Measurements from ENCODE around the gene ASF1B.
"Not testable (repeated sequence)": the region's sequence is repeated elsewhere in the genome, so short reads cannot be mapped to it uniquely, and the experiment has no call there.

The ASF1B gene

DNA sequence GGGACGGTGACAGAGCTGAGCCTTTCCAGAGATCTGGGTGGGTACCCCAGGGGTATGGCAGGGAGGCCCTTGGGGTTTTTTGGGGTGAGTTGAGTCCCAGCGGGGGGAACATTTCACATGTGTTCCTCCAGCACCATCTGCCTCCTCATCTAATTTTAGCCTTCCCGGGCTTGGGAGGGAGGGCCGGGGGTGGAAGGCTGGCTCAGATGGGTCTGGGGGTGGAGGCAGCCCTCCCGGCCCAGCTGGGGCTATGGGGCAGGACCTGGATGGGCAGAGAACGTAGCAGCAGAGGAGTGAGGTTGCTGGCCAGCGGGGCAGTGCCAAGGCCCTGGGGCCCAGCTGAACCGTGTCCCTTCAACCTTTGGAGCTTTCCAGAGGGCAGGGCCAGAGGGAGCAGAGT, 46.1 kb upstream of the ASF1B start:
- Histone ChIP-seq H3K9me2 (replicated peaks; ENCODE audit: insufficient read depth, low read length) (no peaks in the 10 kb centered on the region), H3K27ac (ENCODE audit: low read depth, low read length) (no peak overlapping the region), H2AFZ (ENCODE audit: low read depth, low read length, severe bottlenecking) (no peak overlapping the region), H4K20me1 (ENCODE audit: low read depth, low read length) (no peaks in the 10 kb centered on the region), H3K9me3 (ENCODE audit: insufficient read depth, low read length) (no peaks in the 10 kb centered on the region), H3K9ac (ENCODE audit: low read length) (no peak overlapping the region), H3K27me3 (ENCODE audit: low read length) (no peaks in the 10 kb centered on the region), H3K4me3 (ENCODE audit: insufficient read depth, low read length, poor library complexity, severe bottlenecking) (no peak overlapping the region), H3K4me2 (ENCODE audit: low read depth, low read length, poor library complexity, severe bottlenecking) (no peak overlapping the region), H3K79me2 (ENCODE audit: insufficient read depth, low read length) (no peaks in the 10 kb centered on the region), H3F3A (ENCODE audit: insufficient read depth) (no peaks in the 10 kb centered on the region), H3K36me3 (ENCODE audit: low read length) (no peaks in the 10 kb centered on the region)
- no peak for TF ChIP-seq CTCF (IDR thresholded peaks at IDR 0.05; ENCODE audit: insufficient read depth, low read length, poor library complexity, severe bottlenecking)
- no peak for TF ChIP-seq EZH2phosphoT487 (conservative IDR thresholded peaks at IDR 0.05; ENCODE audit: low read length)

DNA sequence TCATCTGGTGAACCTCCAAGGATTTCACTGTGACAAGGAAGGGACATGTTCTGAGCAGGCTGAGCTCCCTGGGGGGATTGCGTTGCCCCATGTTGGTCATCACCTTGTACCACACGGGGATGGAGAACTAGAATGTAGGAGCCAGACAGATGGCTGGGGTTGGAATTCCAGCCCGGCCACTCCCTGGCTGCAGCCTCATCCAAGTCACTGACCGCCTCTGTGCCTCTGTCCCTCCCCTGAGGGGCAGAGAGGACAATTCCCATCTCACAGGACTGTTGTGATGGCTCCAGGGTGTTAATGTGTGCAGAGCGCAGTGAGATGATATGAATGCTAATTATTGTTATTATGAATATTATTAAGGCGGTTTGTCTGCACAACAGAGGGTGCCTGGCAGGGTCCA, 45.5 kb upstream of the ASF1B start:
- Histone ChIP-seq H3K9me2 (replicated peaks; ENCODE audit: insufficient read depth, low read length) (no peaks in the 10 kb centered on the region), H3K79me2 (ENCODE audit: insufficient read depth, low read length) (no peaks in the 10 kb centered on the region), H3K9me3 (ENCODE audit: insufficient read depth, low read length) (no peaks in the 10 kb centered on the region), H4K20me1 (ENCODE audit: low read depth, low read length) (no peaks in the 10 kb centered on the region), H2AFZ (ENCODE audit: low read depth, low read length, severe bottlenecking) (no peak overlapping the region), H3K27me3 (ENCODE audit: low read length) (no peaks in the 10 kb centered on the region), H3K4me3 (ENCODE audit: insufficient read depth, low read length, poor library complexity, severe bottlenecking) (no peak overlapping the region), H3K36me3 (ENCODE audit: low read length) (no peaks in the 10 kb centered on the region), H3K27ac (ENCODE audit: low read depth, low read length) (no peak overlapping the region), H3K4me2 (ENCODE audit: low read depth, low read length, poor library complexity, severe bottlenecking) (no peak overlapping the region), H3K9ac (ENCODE audit: low read length) (no peak overlapping the region), H3F3A (ENCODE audit: insufficient read depth) (no peaks in the 10 kb centered on the region)
- no peak for TF ChIP-seq CTCF (IDR thresholded peaks at IDR 0.05; ENCODE audit: insufficient read depth, low read length, poor library complexity, severe bottlenecking)

DNA sequence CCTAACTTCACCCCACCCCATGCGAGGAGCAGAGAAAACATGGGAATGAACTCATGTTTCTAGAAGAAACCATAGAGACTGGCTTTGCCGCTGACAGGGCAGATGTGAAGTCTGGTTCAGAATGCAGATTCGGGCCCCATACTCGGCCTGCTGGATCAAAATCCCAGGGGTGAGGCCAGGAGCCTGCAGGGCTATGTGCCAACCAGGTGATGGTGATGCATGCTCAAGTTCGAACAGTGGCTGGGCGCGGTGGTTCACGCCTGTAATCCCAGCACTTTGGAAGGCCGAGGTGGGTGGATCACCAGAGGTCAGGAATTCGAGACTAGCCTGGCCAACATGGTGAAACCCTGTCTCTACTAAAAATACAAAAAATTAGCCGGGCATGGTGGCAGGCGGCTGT, 44.8 kb upstream of the ASF1B start:
- not testable (repeated sequence) for H3K9ac ChIP-seq (ENCODE audit: low read length); H3K79me2 ChIP-seq (ENCODE audit: insufficient read depth, low read length); H3K4me3 ChIP-seq (ENCODE audit: insufficient read depth, low read length, poor library complexity, severe bottlenecking); H3K4me2 ChIP-seq (ENCODE audit: low read depth, low read length, poor library complexity, severe bottlenecking); H4K20me1 ChIP-seq (ENCODE audit: low read depth, low read length); H3K27me3 ChIP-seq (ENCODE audit: low read length); H3K36me3 ChIP-seq (ENCODE audit: low read length); H3F3A ChIP-seq (ENCODE audit: insufficient read depth); H3K9me3 ChIP-seq (ENCODE audit: insufficient read depth, low read length); H3K9me2 ChIP-seq (replicated peaks; ENCODE audit: insufficient read depth, low read length); H2AFZ ChIP-seq (ENCODE audit: low read depth, low read length, severe bottlenecking); H3K27ac ChIP-seq (ENCODE audit: low read depth, low read length)

- H3K4me3 ChIP-seq (ENCODE audit: insufficient read depth, low read length, poor library complexity, severe bottlenecking), result no peak overlapping the region
- H3K79me2 ChIP-seq (ENCODE audit: insufficient read depth, low read length), result no peaks in the 10 kb centered on the region
- no peak overlapping the region for H2AFZ ChIP-seq (ENCODE audit: low read depth, low read length, severe bottlenecking)
- H3K27me3 ChIP-seq (ENCODE audit: low read length), result no peaks in the 10 kb centered on the region
- H3K9ac ChIP-seq (ENCODE audit: low read length), result no peak overlapping the region
- H3K36me3 ChIP-seq (ENCODE audit: low read length), result no peaks in the 10 kb centered on the region
- no peaks in the 10 kb centered on the region for H4K20me1 ChIP-seq (ENCODE audit: low read depth, low read length)
- H3K9me3 ChIP-seq (ENCODE audit: insufficient read depth, low read length), result no peaks in the 10 kb centered on the region
- H3K27ac ChIP-seq (ENCODE audit: low read depth, low read length), result no peak overlapping the region
- TF ChIP-seq CTCF (IDR thresholded peaks at IDR 0.05; ENCODE audit: insufficient read depth, low read length, poor library complexity, severe bottlenecking), result no peak
- no peak for TF ChIP-seq EZH2phosphoT487 (conservative IDR thresholded peaks at IDR 0.05; ENCODE audit: low read length)
- no peaks in the 10 kb centered on the region for H3F3A ChIP-seq (ENCODE audit: insufficient read depth)
- no peaks in the 10 kb centered on the region for H3K9me2 ChIP-seq (replicated peaks; ENCODE audit: insufficient read depth, low read length)
- H3K4me2 ChIP-seq (ENCODE audit: low read depth, low read length, poor library complexity, severe bottlenecking), result no peak overlapping the region
Observed at GRCh38 chr19:14177496-14178074, 41.2 kb upstream of the ASF1B start.
